ENCODE results near the gene TBC1D16.

The TBC1D16 gene

GRCh38 chr17:79923974-79924638 is 111.6 kb downstream of the TBC1D16 start:
- peak in 1 of 2 donors; percentile 25 for DNase-seq

- DNase-seq, result no peak
Measured at GRCh38 chr17:79922798-79923197, 112.9 kb downstream of the TBC1D16 start.

- no peak for DNase-seq
Measured at GRCh38 chr17:79922116-79922601, 113.5 kb downstream of the TBC1D16 start.

GRCh38 chr17:79921411-79922115 is 114.1 kb downstream of the TBC1D16 start:
- no peak for DNase-seq

GRCh38 chr17:79920751-79921410 is 114.8 kb downstream of the TBC1D16 start:
- no peak for DNase-seq

- no peak for DNase-seq
Measured at GRCh38 chr17:79919862-79920720, 115.6 kb downstream of the TBC1D16 start.

- DNase-seq, result no peak
Measured at GRCh38 chr17:79919164-79919585, 116.5 kb downstream of the TBC1D16 start.

GRCh38 chr17:79918581-79919163 is 117.0 kb downstream of the TBC1D16 start:
- no peak for DNase-seq

GRCh38 chr17:79917902-79918484 is 117.7 kb downstream of the TBC1D16 start:
- no peak for DNase-seq

GRCh38 chr17:79916991-79917901 is 118.4 kb downstream of the TBC1D16 start:
- no peak for DNase-seq

GRCh38 chr17:79916506-79916905 is 119.2 kb downstream of the TBC1D16 start:
- no peak for DNase-seq

GRCh38 chr17:79915850-79916430 is 119.7 kb downstream of the TBC1D16 start:
- DNase-seq, result peak; percentile 12 to 17

- no peak for DNase-seq
Measured at GRCh38 chr17:79914813-79915740, 120.6 kb downstream of the TBC1D16 start.

GRCh38 chr17:79913896-79914812 is 121.5 kb downstream of the TBC1D16 start:
- DNase-seq, result no peak

- DNase-seq, result no peak
Measured at GRCh38 chr17:79913451-79913850, 122.2 kb downstream of the TBC1D16 start.

- no peak for DNase-seq
Measured at GRCh38 chr17:79912552-79913330, 122.9 kb downstream of the TBC1D16 start.

Data from CD4-positive, alpha-beta T cell treated with Interleukin-1 beta for 1 hour (primary cell).